HepG2 (cell line): ENCODE measurements around the gene GRIK1. TPM values are rescaled to one million over a fixed set of nuclear protein-coding genes. Genes with fewer than 3 reads are reported as not detected.

Source experiments
- ATAC-seq: fragments of 200-7000 bp; cut with Tn5 transposase; 3 replicates; pipeline ENCODE4 v1.9.1; 2020; ENCODE audit warnings: mild to moderate bottlenecking, moderate library complexity
- BruUV-seq: library from RNA; stranded (reverse); fragments of 400-500 nt; replicated peaks from 2 replicates; lab custom pipeline; 2021; lab: Mats Ljungman, UMichigan
- CTCF ChIA-PET: fragments of 300-600 bp; formaldehyde crosslinking; extraction: SDS; loops from one replicate; lab custom pipeline; 2021; ENCODE audit warnings: low total read pairs, inconsistent platforms, low intra/inter-chr PET ratio; lab: Yijun Ruan, JAX
- POLR2A ChIA-PET: fragments of 350-600 bp; sonication (Branson Sonifier 250); formaldehyde crosslinking; loops from one replicate; lab custom pipeline; 2020; ENCODE audit warnings: antibody characterized with exemption, inconsistent platforms; lab: Yijun Ruan, JAX
- DNase-seq: peaks from one replicate; pipeline ENCODE4 v3.0.0-alpha.2; 2015; ENCODE audit warnings: low spot score
- FAIRE-seq: peaks from 3 replicates; lab custom pipeline; 2011; peaks lifted over from hg19 to GRCh38; lab: Jason Lieb, UNC
- H2AFZ ChIP-seq: one replicate; pipeline ENCODE4 v1.6.1; 2011; ENCODE audit warnings: low read length, inconsistent platforms
- H3K27ac ChIP-seq: fragments of 300-600 bp; 3 replicates; pipeline ENCODE4 v1.8.0; 2011; ENCODE audit warnings: mixed run types, mild to moderate bottlenecking, mixed read lengths, low read length, inconsistent platforms; ENCODE audit not compliant: insufficient read depth; ENCODE audit errors: extremely low read length
- H3K27me3 ChIP-seq, 2 experiments: fragments of 200-600 bp in 1 of 2; 2 replicates in 1 of 2; 3 replicates in 1 of 2; pipeline versions ENCODE4 v1.6.0 to v1.8.0; 2011; ENCODE audit warnings: low read length in 2 of 2, mild to moderate bottlenecking in 2 of 2, moderate library complexity in 2 of 2, inconsistent platforms in 1 of 2; ENCODE audit not compliant: insufficient read depth in 2 of 2, control insufficient read depth in 1 of 2
- H3K36me3 ChIP-seq, 2 experiments: fragments of 200-600 bp in 1 of 2; replicated peaks in 1 of 2; 2 replicates in 1 of 2; 3 replicates in 1 of 2; pipeline versions ENCODE4 v1.5.1 to v1.8.0; 2011; ENCODE audit warnings: low read length in 2 of 2, inconsistent platforms in 1 of 2; ENCODE audit not compliant: insufficient read depth in 2 of 2, control insufficient read depth in 1 of 2
- H3K4me1 ChIP-seq: 2 replicates; pipeline ENCODE4 v1.5.1; 2012; ENCODE audit warnings: low read length, inconsistent platforms; ENCODE audit not compliant: insufficient read depth
- H3K4me2 ChIP-seq: 2 replicates; pipeline ENCODE4 v1.6.0; 2011; ENCODE audit warnings: low read depth, low read length, inconsistent platforms
- H3K4me3 ChIP-seq, 3 experiments: fragments of 200-600 bp in 1 of 3; sonication (generic), shearing (Covaris generic) in 1 of 3; replicated peaks in 1 of 3; 2 replicates each; pipeline ENCODE4 v1.5.1; 2011 to 2016; ENCODE audit warnings: low read length in 3 of 3, inconsistent platforms in 2 of 3, low read depth in 2 of 3, mild to moderate bottlenecking in 2 of 3, control low read depth in 1 of 3, mixed read lengths in 1 of 3; ENCODE audit not compliant: insufficient read depth in 1 of 3
- H3K79me2 ChIP-seq: one replicate; pipeline ENCODE4 v1.6.1; 2011; ENCODE audit warnings: low read length, inconsistent platforms; ENCODE audit not compliant: insufficient read depth
- H3K9ac ChIP-seq: 2 replicates; pipeline ENCODE4 v1.6.0; 2011; ENCODE audit warnings: mild to moderate bottlenecking, low read depth, low read length, inconsistent platforms; ENCODE audit not compliant: insufficient read depth
- H3K9me3 ChIP-seq: 2 replicates; pipeline ENCODE4 v1.5.1; 2012; ENCODE audit warnings: mild to moderate bottlenecking, low read length
- H4K20me1 ChIP-seq: 2 replicates; pipeline ENCODE4 v1.6.0; 2011; ENCODE audit warnings: inconsistent platforms, mild to moderate bottlenecking, low read length, moderate library complexity; ENCODE audit not compliant: insufficient read depth
- HMGA1 ChIP-seq: sonication (generic); formaldehyde crosslinking; conservative IDR thresholded peaks from 2 replicates; pipeline ENCODE4 v1.4.0; 2020; ENCODE audit warnings: missing genetic modification reagents
- MATR3 ChIP-seq: sonication (generic); formaldehyde crosslinking; IDR thresholded peaks from 2 replicates; pipeline ENCODE4 v1.4.0; 2020; ENCODE audit warnings: missing genetic modification reagents
- MTA1 ChIP-seq: sonication (generic); formaldehyde crosslinking; IDR thresholded peaks from 2 replicates; pipeline ENCODE4 v1.4.0; 2020; ENCODE audit warnings: missing genetic modification reagents, mild to moderate bottlenecking, borderline replicate concordance
- MXD3 ChIP-seq: IDR thresholded peaks from 2 replicates; pipeline ENCODE4 v1.6.1; 2016; ENCODE audit warnings: mild to moderate bottlenecking, missing biosample characterization, missing genetic modification reagents
- MXI1 ChIP-seq: IDR thresholded peaks from 3 replicates; pipeline ENCODE4 v1.6.1; 2012; ENCODE audit warnings: low read depth, low read length, inconsistent platforms, borderline replicate concordance
- NCOR1 ChIP-seq: fragments of 200-600 bp; sonication (generic); IDR thresholded peaks from 2 replicates; pipeline ENCODE4 v1.7.0; 2017; ENCODE audit warnings: antibody characterized with exemption, low read length, borderline replicate concordance
- SYNCRIP ChIP-seq: fragments of 200-400 bp; formaldehyde crosslinking; IDR thresholded peaks from 2 replicates; pipeline ENCODE4 v1.6.1; 2018; ENCODE audit warnings: mild to moderate bottlenecking, low read depth, low read length; ENCODE audit not compliant: insufficient read depth
- THRA ChIP-seq: sonication (generic); formaldehyde crosslinking; IDR thresholded peaks from 2 replicates; pipeline ENCODE4 v1.4.0; 2020; ENCODE audit warnings: missing genetic modification reagents, borderline replicate concordance
- ZFP82 ChIP-seq: sonication (generic); formaldehyde crosslinking; IDR thresholded peaks from 2 replicates; pipeline ENCODE4 v1.5.1; 2020; ENCODE audit warnings: mild to moderate bottlenecking, missing genetic modification reagents, borderline replicate concordance
- WGBS: methylation state at CpG from one replicate; pipeline ENCODE4 v1.1.6; 2017; ENCODE audit warnings: low lambda C conversion rate; 5-methylcytosine and 5-hydroxymethylcytosine counted together
- in situ Hi-C: cut with HindIII; loops from 2 replicates; pipeline ENCODE4 v1.10.0; 2017; ENCODE audit warnings: low pct_unique_long_range_greater_than_20kb; ENCODE audit not compliant: extremely low pct_ligation_motif_present
- intact Hi-C: fragments of 100-400 bp; cut with micrococcal nuclease; formaldehyde crosslinking; loops from one replicate; pipeline ENCODE4 v1.10.0; 2022; ENCODE audit not compliant: unreplicated experiment
- polyA plus RNA-seq, 8 experiments: library from polyadenylated mRNA; depleted of rRNA in 3 of 8; stranded (reverse) in 7 of 8; unstranded in 1 of 8; fragments of >200 nt; fragmentation: Illumina TruSeq in 4 of 8; extraction: Trizol in 4 of 8; gene quantifications; 2 replicates each; pipeline versions ENCODE4 v1.2.1 to v1.2.3, GENCODE V29; 2011 to 2016; ENCODE audit warnings: low read depth in 4 of 8, missing spikeins in 1 of 8, mixed read lengths in 1 of 8; ENCODE audit not compliant: insufficient read depth in 1 of 8
- total RNA-seq, 5 experiments: library from RNA; depleted of rRNA; stranded (reverse); fragments of >200 nt; fragmentation: Illumina TruSeq; extraction: Trizol; gene quantifications; 2 replicates each; pipeline ENCODE4 v1.2.3, GENCODE V29; 2016; ENCODE audit warnings: low read depth in 1 of 5
- TF ChIP-seq, protein P1 (sequence below): sonication (generic); formaldehyde crosslinking; IDR thresholded peaks from 2 replicates; pipeline ENCODE4 v1.8.0; 2022; ENCODE audit warnings: missing genetic modification reagents, low read depth, mild to moderate bottlenecking, borderline replicate concordance
- TF ChIP-seq, protein P2 (sequence below): sonication (generic); formaldehyde crosslinking; IDR thresholded peaks from 2 replicates; pipeline ENCODE4 v1.4.0; 2020; ENCODE audit warnings: mild to moderate bottlenecking, missing genetic modification reagents

GRIK1 gene
- total and polyA plus RNA-seq, 2 of the 13 experiments (the other 11 are each of a cell fraction or from before 2014, with no cell fraction given), result not detected

GRCh38 chr21:29633756-29634155, 306.0 kb downstream of the GRIK1 start:
- TF ChIP-seq MXD3 (CRISPR knock-in tag), result no peak
- no peak for TF ChIP-seq MATR3
- WGBS, result 0% methylated on average over 2 of the region's 2 CpGs
- H3K79me2 ChIP-seq, result no peaks in the 10 kb centered on the region
- no TSS peak for BruUV-seq
- no peak overlapping the region for H3K9ac ChIP-seq
- H3K27me3 ChIP-seq, result no peaks in the 10 kb centered on the region
- H3K36me3 ChIP-seq, result no peaks in the 10 kb centered on the region
- no peaks in the 10 kb centered on the region for H3K9me3 ChIP-seq
- no peaks in the 10 kb centered on the region for H4K20me1 ChIP-seq
- H3K4me1 ChIP-seq, result no peaks in the 10 kb centered on the region
- POLR2A ChIA-PET, result no interaction called here
- no peak overlapping the region for H3K27ac ChIP-seq
- intact Hi-C loops, result no loop called here
- in situ Hi-C loops, result no loop called here
- CTCF ChIA-PET, result no interaction called here
- H3K4me3 ChIP-seq, result no peak overlapping the region
- DNase-seq, result no peak
- FAIRE-seq, result no peak
- ATAC-seq, result no peak
- H2AFZ ChIP-seq, result no peak overlapping the region
- H3K4me2 ChIP-seq, result no peak overlapping the region

- no TSS peak for BruUV-seq
- 1% methylated on average over 3 of the region's 3 CpGs for WGBS
- H3K36me3 ChIP-seq, result no peaks in the 10 kb centered on the region
- in situ Hi-C loops (no loop called here), intact Hi-C loops (no loop called here)
- no peak for FAIRE-seq
- no peak for ATAC-seq
- no peaks in the 10 kb centered on the region for H3K9me3 ChIP-seq
- DNase-seq, result no peak
- no peak overlapping the region for H3K4me2 ChIP-seq
- no peak overlapping the region for H2AFZ ChIP-seq
- H3K27me3 ChIP-seq, result no peaks in the 10 kb centered on the region
- no peaks in the 10 kb centered on the region for H3K4me1 ChIP-seq
- no peak overlapping the region for H3K4me3 ChIP-seq
- H3K9ac ChIP-seq, result no peak overlapping the region
- no peaks in the 10 kb centered on the region for H3K79me2 ChIP-seq
- H3K27ac ChIP-seq, result no peak overlapping the region
- CTCF ChIA-PET, result no interaction called here
- no peaks in the 10 kb centered on the region for H4K20me1 ChIP-seq
- POLR2A ChIA-PET, result no interaction called here
- TF ChIP-seq, protein P1, sequence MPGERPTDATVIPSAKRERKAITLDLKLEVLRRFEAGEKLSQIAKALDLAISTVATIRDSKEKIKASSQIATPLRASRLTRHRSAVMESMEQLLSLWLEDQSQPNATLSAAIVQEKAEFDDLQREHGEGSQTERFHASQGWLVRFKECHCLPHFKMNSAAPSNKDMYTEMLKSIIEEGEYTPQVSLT (CRISPR knock-in tag), result no peak
- TF ChIP-seq ZFP82 (no peak), NCOR1 (no peak), MXI1 (no peak), SYNCRIP (no peak), MTA1 (CRISPR knock-in tag) (no peak), THRA (no peak), HMGA1 (CRISPR knock-in tag) (no peak)
- TF ChIP-seq, protein P2, sequence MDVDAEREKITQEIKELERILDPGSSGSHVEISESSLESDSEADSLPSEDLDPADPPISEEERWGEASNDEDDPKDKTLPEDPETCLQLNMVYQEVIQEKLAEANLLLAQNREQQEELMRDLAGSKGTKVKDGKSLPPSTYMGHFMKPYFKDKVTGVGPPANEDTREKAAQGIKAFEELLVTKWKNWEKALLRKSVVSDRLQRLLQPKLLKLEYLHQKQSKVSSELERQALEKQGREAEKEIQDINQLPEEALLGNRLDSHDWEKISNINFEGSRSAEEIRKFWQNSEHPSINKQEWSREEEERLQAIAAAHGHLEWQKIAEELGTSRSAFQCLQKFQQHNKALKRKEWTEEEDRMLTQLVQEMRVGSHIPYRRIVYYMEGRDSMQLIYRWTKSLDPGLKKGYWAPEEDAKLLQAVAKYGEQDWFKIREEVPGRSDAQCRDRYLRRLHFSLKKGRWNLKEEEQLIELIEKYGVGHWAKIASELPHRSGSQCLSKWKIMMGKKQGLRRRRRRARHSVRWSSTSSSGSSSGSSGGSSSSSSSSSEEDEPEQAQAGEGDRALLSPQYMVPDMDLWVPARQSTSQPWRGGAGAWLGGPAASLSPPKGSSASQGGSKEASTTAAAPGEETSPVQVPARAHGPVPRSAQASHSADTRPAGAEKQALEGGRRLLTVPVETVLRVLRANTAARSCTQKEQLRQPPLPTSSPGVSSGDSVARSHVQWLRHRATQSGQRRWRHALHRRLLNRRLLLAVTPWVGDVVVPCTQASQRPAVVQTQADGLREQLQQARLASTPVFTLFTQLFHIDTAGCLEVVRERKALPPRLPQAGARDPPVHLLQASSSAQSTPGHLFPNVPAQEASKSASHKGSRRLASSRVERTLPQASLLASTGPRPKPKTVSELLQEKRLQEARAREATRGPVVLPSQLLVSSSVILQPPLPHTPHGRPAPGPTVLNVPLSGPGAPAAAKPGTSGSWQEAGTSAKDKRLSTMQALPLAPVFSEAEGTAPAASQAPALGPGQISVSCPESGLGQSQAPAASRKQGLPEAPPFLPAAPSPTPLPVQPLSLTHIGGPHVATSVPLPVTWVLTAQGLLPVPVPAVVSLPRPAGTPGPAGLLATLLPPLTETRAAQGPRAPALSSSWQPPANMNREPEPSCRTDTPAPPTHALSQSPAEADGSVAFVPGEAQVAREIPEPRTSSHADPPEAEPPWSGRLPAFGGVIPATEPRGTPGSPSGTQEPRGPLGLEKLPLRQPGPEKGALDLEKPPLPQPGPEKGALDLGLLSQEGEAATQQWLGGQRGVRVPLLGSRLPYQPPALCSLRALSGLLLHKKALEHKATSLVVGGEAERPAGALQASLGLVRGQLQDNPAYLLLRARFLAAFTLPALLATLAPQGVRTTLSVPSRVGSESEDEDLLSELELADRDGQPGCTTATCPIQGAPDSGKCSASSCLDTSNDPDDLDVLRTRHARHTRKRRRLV, result no peak
These were observed 309.4 kb downstream of the GRIK1 start for GRCh38 chr21:29630441-29630840.
